ENCODE data around the gene ACVR1.

ACVR1 gene

DNA sequence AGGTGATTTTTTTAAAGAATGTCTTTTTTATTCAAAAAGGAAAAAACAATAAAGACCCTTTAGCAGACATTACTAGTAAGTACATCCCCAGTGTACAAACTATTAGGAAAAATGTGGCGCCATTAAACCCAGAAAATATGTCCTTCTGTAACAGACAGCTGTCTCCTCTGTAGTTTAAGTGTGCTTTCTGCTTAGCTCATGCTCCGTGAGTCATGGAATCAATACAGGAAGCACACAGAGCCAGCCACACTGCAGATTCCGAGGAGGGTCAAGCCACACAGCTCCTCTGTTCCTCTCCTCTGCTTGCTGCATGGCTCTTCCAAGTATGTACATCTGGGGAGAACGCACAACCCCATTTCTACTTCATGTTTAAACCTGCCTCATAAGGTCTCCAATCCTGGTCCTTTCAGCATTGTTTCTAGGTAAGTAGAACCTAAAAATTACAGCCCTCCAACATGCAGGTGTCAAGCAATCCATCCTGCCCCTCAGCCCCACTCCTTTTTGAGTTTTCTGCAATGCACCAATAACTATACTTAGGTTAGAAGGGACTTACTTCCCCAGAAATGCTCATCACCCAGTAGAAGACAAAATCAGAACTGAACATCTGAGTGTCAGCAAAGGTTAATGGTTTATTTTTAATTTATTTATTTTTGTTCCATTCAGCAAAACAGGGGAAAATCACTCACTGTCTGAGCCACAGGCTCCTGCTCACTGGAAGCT is 37.5 kb downstream of the ACVR1 start:
- Histone ChIP-seq H3K4me1 (ENCODE audit: insufficient read depth, poor library complexity, severe bottlenecking) (peaks cover 23% of the 10 kb centered on the region), H3K4me3 (ENCODE audit: severe bottlenecking) (no peak overlapping the region)
- peak; percentile 94 for ATAC-seq (ENCODE audit: low read depth)

DNA sequence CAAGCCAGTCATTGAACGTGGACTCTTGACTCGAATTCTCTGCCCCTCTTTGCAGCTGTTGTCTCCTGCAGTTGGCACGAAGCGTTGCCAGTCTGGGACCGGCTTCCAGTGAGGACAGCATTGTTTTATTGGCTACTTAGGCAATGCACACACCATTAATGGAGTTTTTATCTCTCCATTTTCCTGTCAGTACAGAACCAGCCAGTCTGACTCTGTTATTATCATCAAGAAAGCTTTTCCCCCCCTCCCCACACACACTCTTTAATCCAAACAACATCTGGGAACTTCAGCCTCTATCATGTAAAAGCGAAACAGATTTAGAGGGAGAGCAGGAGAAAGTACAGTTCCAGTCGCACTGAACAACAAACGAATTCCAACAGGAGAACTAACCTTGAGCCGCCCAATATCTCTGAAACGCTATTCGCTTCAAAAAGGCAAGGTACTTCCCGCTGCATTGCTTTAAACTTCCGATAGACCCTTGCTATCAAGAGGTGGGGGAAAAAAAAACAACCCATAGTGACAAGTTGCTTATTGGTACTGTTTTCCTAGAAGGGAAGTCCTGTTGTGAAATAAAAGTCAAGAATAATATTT is 38.2 kb downstream of the ACVR1 start:
- ATAC-seq (ENCODE audit: low read depth) = no peak
- Histone ChIP-seq H3K9me3 (ENCODE audit: severe bottlenecking) (no peaks in the 10 kb centered on the region), H3K27me3 (ENCODE audit: insufficient read depth, poor library complexity, severe bottlenecking) (no peaks in the 10 kb centered on the region), H3K4me1 (ENCODE audit: insufficient read depth, poor library complexity, severe bottlenecking) (peaks cover 23% of the 10 kb centered on the region), H3K27ac (ENCODE audit: poor library complexity, severe bottlenecking) (peak overlapping the region; percentile 65), H3K36me3 (ENCODE audit: low read depth) (peaks cover 11% of the 10 kb centered on the region; the same call in 1 of the 2 replicates), H3K4me3 (ENCODE audit: severe bottlenecking) (no peak overlapping the region)
- no peak for DNase-seq (ENCODE audit: low spot score)
- TF ChIP-seq, protein P1, sequence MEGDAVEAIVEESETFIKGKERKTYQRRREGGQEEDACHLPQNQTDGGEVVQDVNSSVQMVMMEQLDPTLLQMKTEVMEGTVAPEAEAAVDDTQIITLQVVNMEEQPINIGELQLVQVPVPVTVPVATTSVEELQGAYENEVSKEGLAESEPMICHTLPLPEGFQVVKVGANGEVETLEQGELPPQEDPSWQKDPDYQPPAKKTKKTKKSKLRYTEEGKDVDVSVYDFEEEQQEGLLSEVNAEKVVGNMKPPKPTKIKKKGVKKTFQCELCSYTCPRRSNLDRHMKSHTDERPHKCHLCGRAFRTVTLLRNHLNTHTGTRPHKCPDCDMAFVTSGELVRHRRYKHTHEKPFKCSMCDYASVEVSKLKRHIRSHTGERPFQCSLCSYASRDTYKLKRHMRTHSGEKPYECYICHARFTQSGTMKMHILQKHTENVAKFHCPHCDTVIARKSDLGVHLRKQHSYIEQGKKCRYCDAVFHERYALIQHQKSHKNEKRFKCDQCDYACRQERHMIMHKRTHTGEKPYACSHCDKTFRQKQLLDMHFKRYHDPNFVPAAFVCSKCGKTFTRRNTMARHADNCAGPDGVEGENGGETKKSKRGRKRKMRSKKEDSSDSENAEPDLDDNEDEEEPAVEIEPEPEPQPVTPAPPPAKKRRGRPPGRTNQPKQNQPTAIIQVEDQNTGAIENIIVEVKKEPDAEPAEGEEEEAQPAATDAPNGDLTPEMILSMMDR (IDR thresholded peaks at IDR 0.05; ENCODE audit: poor library complexity, severe bottlenecking) = no peak

More for the DNA sequence above, 37.5 kb downstream of the ACVR1 start:
- DNase-seq (ENCODE audit: low spot score) = no peak
- H3K9me3 ChIP-seq (ENCODE audit: severe bottlenecking) = no peaks in the 10 kb centered on the region
- peaks cover 11% of the 10 kb centered on the region; the same call in 1 of the 2 replicates for H3K36me3 ChIP-seq (ENCODE audit: low read depth)
- H3K27me3 ChIP-seq (ENCODE audit: insufficient read depth, poor library complexity, severe bottlenecking) = no peaks in the 10 kb centered on the region
- peak overlapping the region; percentile 65 for H3K27ac ChIP-seq (ENCODE audit: poor library complexity, severe bottlenecking)
- TF ChIP-seq, protein P1 (IDR thresholded peaks at IDR 0.05; ENCODE audit: poor library complexity, severe bottlenecking) = no peak

DNA sequence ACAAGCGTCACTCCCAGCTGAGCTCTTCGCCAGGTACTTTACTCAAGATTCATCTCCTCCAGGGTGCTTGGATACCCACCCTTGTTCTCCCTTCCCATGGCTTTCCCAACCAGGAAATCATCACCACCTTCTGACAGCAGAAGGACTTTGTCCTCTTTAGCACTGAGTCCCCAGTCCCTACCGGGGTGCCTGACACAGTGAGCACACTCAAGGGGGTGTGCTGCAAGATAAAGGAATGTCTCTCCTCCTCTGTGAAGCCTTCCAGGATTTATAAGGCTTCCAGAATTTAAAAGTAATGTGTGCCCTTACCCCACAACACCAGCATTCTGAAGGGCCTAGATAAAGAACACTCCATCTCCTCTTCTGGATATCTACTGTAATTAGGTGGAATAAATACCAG is 39.6 kb downstream of the ACVR1 start:
- Histone ChIP-seq H3K9me3 (ENCODE audit: severe bottlenecking) (no peaks in the 10 kb centered on the region), H3K36me3 (ENCODE audit: low read depth) (peaks cover 11% of the 10 kb centered on the region; the same call in 1 of the 2 replicates), H3K4me1 (ENCODE audit: insufficient read depth, poor library complexity, severe bottlenecking) (peaks cover 29% of the 10 kb centered on the region), H3K4me3 (ENCODE audit: severe bottlenecking) (no peak overlapping the region), H3K27me3 (ENCODE audit: insufficient read depth, poor library complexity, severe bottlenecking) (no peaks in the 10 kb centered on the region), H3K27ac (ENCODE audit: poor library complexity, severe bottlenecking) (no peak overlapping the region)
- DNase-seq (ENCODE audit: low spot score) = no peak
- TF ChIP-seq, protein P1 (IDR thresholded peaks at IDR 0.05; ENCODE audit: poor library complexity, severe bottlenecking) = no peak
- no peak for ATAC-seq (ENCODE audit: low read depth)

DNA sequence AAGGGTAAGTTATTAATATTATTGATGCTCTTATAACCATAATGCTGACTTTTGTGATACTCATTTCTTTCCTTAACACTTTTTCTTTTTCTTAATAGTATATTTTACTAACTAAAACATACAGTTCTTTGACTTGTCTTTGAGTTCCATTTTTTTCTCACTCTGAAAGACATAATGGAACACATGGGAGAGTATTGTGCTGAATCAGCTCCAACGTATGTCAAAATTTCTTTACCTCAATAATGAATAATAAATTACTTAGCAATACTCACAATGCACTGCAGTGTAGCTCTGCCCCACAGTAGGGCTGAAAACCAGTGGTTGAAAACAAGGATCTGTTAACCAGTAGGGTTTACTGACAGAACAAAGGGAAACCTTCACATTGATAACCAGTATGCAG is 40.7 kb downstream of the ACVR1 start:
- Histone ChIP-seq H3K36me3 (ENCODE audit: low read depth) (peaks cover 11% of the 10 kb centered on the region; the same call in 1 of the 2 replicates), H3K27ac (ENCODE audit: poor library complexity, severe bottlenecking) (no peak overlapping the region), H3K4me3 (ENCODE audit: severe bottlenecking) (no peak overlapping the region), H3K4me1 (ENCODE audit: insufficient read depth, poor library complexity, severe bottlenecking) (peaks cover 40% of the 10 kb centered on the region), H3K27me3 (ENCODE audit: insufficient read depth, poor library complexity, severe bottlenecking) (no peaks in the 10 kb centered on the region), H3K9me3 (ENCODE audit: severe bottlenecking) (no peaks in the 10 kb centered on the region)
- TF ChIP-seq, protein P1 (IDR thresholded peaks at IDR 0.05; ENCODE audit: poor library complexity, severe bottlenecking) = no peak
- no peak for ATAC-seq (ENCODE audit: low read depth)
- DNase-seq (ENCODE audit: low spot score) = no peak

DNA sequence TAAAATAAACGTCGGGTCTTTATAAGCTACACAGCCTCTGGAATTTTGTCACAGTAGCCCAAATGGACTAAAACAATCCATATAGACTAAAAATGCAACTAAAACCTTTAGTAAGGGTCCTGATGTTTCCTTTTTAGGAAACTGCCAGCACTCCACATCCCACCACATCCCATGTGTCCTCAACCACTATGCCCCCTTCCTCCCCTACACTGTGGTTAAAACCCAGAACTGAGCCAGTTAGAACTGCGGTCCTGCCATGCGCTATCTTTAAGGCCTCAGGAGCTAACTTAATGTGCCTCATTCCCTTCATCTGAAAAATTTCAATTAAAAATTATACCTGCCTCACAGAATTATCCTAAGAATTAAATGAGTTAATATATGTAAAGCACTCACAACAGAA is 41.1 kb downstream of the ACVR1 start:
- Histone ChIP-seq H3K4me1 (ENCODE audit: insufficient read depth, poor library complexity, severe bottlenecking) (peaks cover 42% of the 10 kb centered on the region), H3K9me3 (ENCODE audit: severe bottlenecking) (no peaks in the 10 kb centered on the region), H3K4me3 (ENCODE audit: severe bottlenecking) (no peak overlapping the region), H3K27ac (ENCODE audit: poor library complexity, severe bottlenecking) (no peak overlapping the region), H3K27me3 (ENCODE audit: insufficient read depth, poor library complexity, severe bottlenecking) (no peaks in the 10 kb centered on the region), H3K36me3 (ENCODE audit: low read depth) (peaks cover 11% of the 10 kb centered on the region; the same call in 1 of the 2 replicates)
- ATAC-seq (ENCODE audit: low read depth) (no peak), DNase-seq (ENCODE audit: low spot score) (no peak)
- TF ChIP-seq, protein P1 (IDR thresholded peaks at IDR 0.05; ENCODE audit: poor library complexity, severe bottlenecking) = no peak
